Skin of body (tissue), 2 donors: Measurements from ENCODE around the gene CA9. TPM values are rescaled to one million over a fixed set of nuclear protein-coding genes. Genes with fewer than 3 reads are reported as not detected.
"Not testable (repeated sequence)": the region's sequence is repeated elsewhere in the genome, so short reads cannot be mapped to it uniquely, and the experiment has no call there.

Source experiments
- DNase-seq: peaks from one replicate; lab custom pipeline; 2025; lab: John Stamatoyannopoulos, UW
- total RNA-seq: library from RNA; depleted of rRNA; stranded (reverse); fragments of >200 nt; gene quantifications from one replicate; pipeline ENCODE4 v1.2.3, GENCODE V29; 2014

CA9 gene
- 2.2 TPM for total RNA-seq

DNA sequence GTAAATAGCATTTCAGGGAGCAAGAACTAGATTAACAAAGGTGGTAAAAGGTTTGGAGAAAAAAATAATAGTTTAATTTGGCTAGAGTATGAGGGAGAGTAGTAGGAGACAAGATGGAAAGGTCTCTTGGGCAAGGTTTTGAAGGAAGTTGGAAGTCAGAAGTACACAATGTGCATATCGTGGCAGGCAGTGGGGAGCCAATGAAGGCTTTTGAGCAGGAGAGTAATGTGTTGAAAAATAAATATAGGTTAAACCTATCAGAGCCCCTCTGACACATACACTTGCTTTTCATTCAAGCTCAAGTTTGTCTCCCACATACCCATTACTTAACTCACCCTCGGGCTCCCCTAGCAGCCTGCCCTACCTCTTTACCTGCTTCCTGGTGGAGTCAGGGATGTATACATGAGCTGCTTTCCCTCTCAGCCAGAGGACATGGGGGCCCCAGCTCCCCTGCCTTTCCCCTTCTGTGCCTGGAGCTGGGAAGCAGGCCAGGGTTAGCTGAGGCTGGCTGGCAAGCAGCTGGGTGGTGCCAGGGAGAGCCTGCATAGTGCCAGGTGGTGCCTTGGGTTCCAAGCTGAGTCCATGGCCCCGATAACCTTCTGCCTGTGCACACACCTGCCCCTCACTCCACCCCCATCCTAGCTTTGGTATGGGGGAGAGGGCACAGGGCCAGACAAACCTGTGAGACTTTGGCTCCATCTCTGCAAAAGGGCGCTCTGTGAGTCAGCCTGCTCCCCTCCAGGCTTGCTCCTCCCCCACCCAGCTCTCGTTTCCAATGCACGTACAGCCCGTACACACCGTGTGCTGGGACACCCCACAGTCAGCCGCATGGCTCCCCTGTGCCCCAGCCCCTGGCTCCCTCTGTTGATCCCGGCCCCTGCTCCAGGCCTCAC lies at the start of gene CA9:
TSS of gene CA9 (plus strand) at position 797 of the 893 bp plus-strand sequence. CDS start at position 829, 32 bp downstream.
- DNase-seq = no peak

DNA sequence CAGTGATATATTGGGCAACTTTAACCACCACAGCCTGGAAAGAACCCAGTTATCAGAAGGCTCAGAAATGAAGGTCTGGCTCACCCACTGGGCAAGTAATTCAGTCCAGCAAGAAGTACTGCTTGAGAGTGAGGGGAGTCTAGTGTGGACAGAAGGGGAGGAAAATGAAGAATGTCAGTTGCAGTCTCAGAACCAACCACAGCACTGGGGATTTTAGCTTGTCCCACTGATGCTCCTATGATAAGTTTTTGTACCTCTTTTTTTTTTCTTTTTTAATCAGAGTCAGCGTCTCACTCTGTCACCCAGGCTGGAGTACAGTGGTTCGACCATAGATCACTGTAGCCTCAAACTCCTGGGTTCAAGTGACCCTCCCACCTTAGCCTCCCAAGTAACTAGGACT lies 46.2 kb upstream of the CA9 start:
- DNase-seq = no peak

DNA sequence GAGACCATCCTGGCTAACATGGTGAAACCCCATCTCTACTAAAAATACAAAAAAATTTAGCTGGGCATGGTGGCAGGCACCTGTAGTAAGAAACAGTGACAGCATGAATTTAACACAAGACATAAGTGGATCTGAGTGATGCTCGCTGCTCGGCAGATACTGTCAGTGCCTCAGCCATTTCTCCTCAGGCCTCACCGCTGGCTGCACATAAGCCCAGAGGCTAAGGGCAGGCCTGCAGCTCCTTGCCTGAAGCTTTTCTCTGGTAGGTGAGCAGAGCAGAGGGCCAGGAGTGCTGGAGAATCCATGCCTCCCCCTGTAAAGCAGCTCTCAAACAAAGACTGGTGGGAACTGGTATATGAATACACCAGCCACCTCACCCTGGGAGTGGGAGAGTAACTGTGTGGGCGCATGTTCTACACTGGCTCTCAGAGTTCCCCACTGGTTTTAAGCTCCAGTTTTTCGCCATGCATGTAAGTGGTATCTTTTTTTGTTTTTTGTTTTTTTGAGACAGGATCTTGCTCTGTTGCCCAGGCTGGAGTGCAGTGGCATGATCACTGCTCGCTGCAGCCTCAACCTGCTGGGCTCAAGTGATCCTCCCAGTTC lies 45.2 kb upstream of the CA9 start:
- DNase-seq = no peak

DNA sequence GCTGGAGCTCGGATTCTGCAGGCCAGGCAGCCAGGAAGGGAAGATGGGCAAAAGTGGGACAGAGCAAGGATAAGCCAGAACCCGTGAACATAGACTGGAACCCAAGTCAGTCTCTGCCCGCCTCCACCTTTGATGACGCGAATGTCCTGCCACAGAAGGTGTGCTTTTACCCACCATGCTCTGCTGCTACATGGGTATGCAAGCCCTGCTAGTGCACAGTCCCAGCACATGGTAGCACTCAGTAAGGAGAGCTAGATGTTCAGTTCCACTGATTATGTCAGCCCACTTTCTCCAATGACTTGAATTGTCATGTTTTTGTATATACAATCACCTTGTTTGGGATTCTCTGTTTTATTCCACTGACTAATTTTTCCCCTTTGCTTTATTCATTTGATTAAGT lies 44.1 kb upstream of the CA9 start:
- DNase-seq = no peak

DNA sequence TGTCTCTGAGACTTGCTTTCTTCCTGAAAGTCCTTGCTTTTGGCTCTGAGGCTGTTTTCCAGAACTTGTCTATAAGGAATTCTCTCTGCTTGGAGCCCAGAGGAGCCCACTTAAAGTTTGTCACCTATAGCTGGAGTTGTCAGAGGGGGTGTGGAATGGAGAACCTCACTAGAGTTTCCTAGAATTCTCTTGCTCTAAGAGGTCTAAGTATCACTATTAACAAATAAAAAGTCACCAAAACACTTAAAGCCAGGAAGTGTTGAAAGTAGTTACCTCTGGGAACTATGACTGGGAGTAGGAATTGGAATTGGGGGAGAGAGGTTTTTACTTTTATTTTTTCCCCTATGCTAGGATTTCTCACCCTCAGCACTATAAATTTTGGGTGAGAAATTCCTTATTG lies 38.0 kb upstream of the CA9 start:
- DNase-seq = no peak

DNA sequence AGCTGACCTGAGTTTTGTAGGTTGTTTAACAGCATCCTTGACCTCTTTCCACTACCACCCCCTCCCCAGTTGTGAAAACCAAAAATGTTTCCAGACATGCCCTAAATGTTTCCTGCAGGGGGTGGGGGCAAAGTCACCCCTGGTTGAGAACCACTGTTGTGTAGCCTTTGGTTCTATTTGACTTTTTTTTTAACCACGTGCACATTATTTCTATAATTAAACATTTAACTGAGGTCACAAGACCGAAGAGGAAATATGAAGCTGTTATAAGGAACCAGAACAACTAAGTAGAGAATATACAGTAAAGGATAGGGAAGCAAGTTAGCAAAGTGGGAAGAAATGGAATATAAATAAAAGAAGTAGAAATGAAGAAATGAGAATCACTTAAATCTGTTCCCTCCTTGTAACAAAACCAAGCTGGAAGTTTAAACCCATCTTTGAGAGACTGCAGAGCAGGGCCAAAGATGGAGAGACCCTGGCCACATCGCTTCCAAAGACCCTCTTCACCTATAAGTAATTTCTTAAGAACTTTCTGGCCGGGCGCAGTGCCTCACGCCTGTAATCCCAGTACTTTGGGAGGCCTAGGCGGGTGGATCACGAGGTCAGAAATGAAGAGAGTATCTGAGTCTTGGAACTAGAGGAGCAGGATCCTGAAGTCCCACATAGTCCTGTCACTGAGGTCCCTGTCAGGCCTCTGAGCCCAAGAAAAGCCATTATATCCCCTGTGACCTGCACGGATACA lies 37.4 kb upstream of the CA9 start:
- DNase-seq = no peak

DNA sequence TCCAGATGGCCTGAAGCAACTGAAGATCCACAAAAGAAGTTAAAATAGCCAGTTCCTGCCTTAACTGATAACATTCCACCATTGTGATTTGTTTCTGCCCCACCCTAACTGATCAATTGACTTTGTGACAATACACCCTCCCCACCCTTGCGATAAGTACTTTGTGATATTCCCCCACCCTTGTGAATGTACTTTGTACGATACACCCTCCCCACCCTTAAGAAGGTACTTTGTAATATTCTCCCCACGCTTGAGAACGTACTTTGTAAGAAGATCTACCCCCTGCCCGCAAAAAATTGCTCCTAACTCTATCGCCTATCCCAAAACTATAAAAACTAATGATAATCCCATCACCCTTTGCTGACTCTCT lies 36.9 kb upstream of the CA9 start:
- not testable (repeated sequence) for DNase-seq

DNA sequence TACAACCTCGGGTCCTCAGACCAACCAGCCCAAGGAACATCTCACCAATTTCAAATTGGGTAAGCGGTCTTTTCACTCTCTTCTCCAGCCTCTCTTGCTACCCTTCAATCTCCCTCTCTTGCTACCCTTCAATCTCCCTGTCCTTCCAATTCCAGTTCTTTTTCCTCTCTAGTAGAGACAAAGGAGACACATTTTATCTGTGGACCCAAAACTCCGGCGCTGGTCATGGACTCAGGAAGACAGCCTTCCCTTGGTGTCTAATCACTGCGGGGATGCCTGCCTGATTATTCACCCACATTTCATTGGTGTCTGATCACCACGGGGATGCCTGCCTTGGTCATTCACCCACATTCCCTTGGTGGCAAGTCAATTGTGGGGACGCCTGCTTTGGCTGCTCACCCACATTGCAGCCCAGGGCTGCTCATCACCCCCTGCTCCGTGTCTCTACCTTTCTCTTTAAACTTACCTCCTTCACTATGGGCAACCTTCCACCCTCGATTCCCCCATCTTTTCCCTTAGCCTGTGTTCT lies 36.2 kb upstream of the CA9 start:
- DNase-seq = not testable (repeated sequence)

DNA sequence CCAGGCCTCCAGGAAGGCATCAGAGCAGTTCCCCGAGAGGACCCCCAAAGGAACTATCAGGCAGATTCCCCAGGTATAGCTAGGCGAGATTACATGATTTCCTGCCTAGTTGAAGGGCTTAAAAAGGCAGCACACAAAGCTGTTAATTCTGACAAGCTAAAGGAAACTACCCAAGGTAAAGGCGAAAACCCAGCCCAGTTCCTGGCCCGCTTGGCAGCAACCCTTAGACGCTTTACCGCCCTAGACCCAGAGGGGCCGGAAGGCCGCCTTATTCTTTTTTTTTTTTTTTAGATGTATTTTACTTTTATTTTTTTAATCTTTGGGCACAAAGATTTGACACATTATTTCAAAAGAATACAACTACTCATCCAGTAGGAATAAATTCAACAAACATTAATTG lies 35.0 kb upstream of the CA9 start:
- not testable (repeated sequence) for DNase-seq

DNA sequence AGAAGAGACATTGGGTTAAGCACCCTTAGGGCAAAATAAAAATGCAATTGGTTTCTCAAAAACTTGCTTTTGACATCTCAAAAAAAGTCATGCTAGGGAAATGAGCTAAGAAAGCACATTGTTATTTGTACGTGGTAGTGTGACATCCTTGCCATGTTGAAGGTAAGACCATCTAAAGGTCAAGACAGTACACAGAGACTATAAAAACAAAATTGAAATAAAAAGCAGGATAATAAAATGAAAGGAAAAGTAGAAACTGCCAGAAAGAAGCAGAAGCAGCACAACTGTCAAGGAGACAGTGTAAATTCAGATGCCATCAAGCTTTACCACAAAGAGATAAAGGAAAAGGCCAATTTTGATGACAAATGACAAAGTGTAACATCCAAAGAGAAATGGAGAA lies 34.5 kb upstream of the CA9 start:
- DNase-seq = not testable (repeated sequence)

DNA sequence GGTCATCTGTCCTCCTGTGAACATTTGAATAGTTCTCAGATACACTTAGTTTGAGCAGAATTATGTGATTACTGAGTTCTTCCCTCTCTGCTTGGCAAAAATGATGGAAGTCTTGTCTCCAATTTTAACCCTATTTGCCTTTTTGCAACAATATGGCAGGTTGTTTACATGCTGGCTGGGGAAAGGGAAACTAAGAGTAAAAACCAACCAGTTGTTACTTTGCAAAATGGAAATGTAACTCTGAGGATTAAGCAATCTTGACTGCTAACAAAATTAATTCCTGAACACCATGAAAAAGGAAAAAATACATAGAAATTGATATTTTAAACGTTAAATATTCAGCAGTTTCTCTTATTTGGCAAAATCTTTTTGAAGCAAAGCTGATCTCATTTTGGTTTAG lies 34.1 kb upstream of the CA9 start:
- no peak for DNase-seq

DNA sequence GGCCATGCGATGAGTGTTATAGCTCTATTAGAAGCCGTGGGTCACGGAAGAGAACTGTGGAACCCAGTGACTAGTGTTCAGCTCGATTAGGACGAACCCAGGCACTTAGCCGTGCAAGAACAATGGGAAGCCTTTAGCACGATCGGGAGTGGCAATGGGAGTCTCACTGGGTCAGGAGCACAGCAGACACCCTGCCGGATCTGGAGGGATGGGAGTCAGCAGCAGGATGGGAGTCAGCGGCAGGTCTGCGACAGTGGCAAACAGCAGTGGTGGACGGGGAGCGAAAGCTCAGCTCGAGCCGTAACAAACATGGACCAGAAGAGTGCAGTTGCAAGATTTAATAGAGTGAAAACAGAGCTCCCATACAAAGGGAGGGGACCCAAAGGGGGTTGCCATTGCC lies 33.3 kb upstream of the CA9 start:
- DNase-seq = not testable (repeated sequence)

DNA sequence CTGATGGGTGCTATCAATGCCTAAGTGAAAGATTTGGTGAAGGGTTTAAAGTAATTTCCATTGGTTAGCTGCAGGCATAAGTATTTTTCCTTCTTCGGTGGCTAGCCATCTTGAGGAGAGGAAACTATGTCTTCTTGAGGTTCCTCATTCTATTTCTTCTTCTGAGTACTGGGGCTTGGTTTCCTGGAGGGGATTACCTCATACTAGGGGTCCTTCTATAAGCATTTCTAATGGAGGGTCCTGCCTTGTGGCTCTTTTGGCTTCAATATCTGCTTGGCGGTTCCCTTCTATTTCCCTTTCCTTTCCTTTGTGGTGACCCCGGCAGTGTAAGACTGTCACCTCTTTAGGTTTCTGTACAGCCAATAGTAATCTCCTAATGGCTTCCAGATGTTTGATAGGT lies 32.2 kb upstream of the CA9 start:
- DNase-seq = not testable (repeated sequence)

DNA sequence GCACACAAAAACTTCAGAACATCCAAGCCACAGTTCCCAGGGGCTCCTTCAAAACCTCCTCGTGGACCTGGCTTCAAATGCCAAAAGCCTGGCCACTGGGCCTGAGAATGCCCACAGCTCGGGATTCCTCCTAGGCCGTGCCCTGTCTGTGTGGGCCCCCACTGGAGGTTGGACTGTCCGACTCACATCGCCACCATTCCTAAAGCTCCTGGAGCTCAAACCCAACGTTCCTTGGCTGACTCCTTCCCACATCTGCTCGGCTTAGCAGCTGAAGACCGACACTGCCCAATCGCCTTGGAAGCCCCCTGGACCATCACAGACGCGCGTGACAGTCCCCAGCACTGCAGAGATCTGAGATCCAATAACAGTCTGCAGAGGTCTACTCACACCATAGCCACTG lies 30.7 kb upstream of the CA9 start:
- DNase-seq = no peak

DNA sequence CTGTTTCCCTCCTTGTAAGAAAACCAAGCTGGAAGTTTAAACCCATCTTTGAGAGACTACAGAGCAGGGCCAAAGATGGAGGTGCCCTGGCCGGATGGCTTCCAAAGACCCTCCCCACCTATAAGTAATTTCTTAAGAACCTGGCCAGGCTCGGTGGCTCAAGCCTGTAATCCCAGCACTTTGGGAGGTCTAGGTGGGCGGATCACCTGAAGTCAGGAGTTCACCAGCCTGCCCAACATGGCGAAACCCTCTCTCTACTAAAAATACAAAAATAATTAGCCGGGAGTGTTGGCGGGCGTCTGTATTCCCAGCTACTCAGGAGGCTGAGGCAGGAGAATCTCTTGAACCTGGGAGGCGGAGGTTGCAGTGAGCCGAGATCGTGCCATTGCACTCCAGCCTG lies 28.0 kb upstream of the CA9 start:
- DNase-seq = not testable (repeated sequence)

DNA sequence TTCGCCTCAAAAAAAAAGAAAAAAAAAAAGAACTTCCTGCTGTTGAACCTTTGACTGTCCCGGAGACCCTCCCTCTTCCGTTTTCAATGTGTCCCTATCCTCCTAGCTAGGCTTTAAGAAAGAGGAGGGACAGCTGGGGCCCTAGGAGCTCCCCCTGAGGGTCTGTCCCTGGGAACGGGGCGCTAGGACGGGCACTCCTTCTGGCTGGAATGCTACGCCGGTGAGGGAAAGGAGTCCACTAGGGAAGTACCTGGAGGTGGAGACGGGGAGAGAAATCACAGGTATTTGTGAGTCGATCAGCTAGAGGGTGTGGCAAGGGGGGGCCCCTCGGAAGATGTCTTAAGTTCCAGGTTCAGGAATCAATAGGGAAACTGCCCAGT lies 27.6 kb upstream of the CA9 start:
- DNase-seq = peak; percentile 64

DNA sequence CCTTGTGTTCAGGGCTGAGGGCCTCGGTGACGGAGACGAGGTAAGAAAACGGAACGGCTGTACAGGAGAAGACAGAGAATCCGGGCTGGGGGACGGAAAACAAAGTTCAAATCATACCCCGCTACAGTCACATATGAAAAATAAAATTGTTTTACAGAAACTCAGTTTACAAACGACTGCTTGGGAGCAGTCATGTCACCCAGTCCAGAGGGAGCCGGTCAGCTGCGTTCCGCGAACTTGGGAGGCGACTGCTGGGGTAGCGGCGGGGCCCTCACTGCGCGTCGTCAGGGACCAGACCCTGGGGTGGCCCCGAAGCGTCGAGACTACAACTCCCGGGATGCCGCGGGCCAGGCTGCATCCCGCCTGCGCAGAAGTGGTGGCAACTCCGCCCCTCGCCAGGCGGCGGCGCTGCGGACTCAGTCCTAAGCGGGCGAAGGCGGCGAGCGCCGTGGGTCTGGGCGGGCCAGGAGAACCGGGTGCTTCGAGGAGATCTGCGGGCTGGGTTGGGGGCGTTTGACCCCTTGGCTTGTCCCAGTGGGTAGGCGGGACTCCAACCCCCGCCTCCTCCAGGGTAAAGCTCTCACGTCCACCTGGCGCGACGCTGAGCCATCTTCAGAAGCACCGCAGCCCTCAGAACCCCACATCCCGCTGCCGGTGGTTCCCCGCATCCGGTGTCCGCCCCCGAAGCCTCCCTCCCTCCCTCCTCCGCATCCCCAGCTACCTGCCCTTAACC lies 27.0 kb upstream of the CA9 start:
- DNase-seq = peak; percentile 93

DNA sequence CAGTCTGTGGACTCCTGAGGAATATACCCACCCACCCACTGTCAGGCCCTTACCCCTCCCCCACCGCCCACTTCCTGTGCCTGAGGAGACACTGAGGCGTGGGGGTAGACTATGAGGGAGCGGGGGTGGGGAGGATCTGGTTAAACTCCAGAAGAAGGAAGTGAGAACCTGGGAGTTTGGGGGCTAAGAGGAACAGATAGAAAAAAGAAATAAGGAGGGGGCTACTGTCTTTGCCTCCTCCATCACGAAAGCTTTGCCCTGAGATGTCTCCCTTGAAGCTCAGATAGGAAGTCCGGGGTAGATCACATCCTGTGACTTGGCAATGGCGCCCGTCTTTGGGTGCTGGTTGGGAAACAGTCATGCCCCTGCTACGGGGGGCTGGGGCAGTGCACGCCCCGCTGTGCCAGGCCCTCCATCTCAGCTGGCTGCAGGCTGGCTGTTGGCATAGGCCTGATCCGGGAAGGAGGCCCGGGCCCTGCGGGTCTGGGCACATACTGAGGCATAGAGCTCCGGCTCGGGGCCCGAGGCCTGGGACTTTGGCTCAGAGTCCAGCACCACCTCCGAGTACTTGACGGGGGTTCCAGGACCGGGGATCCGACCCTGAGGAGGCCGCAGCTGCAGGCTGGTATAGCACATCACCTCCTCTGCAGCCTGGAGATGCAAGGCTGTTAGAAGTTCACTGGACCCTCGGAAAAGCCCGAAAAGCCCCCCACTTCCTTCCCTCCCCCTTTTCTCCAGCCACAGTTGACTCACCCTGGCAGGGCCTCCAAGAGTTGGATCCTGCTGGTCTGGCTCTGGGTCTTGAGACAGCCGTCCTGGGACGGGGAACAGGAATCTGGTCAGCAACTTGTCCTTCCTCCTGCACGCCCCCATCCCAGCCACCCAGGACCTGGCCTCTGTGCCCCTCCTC lies 24.0 kb upstream of the CA9 start:
- no peak for DNase-seq

DNA sequence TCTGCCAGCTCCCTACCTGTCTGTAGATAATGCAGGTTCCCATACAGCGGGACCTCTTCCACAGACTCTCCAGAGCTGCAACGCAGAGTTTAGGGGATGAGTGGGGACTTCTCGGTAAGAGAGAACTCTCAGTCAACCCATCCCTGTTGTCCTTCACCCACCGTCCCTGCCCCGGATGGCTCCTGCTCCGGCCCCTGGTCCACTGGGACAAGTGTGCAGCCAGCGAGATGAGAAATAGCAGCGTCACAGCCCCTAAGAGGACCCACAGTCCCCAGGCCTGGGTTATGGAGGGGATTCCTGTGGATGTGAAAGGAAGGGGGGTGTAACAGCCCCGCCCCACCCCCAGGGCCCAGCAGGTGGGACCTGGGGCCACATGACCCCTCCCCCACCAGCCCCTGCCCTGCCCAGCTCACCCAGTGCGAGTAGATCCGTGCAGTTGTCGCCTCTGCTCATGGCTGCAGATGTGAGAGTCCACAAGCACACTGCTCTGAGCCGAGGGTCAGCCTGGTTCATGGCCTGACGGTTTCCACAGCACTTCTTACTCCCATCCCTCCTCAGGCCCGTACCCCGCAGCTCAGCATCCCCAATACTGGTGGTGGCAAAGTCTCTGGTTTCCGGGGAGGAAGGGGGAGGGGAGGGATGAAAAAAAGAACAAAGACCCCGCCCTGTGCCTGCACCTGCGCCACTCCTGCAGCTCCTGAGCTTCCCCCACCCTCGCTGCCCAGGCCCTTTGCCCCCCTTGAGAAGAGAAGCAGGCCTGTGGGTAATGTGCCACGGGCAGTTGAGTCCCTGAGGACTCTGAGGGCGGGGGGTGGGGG lies 23.2 kb upstream of the CA9 start, which contains the start of gene SIT1:
TSS of gene SIT1 (minus strand) at position 591 of the 818 bp plus-strand sequence. CDS start at position 513, 78 bp downstream.
- no peak for DNase-seq
